Keratinocyte (primary cell): ENCODE measurements around the gene RASGEF1C.

Experiments
- EZH2 ChIP-seq: IDR thresholded peaks from one replicate; pipeline ENCODE4 v1.6.1; 2012; ENCODE audit warnings: inconsistent platforms, mild to moderate bottlenecking, low read length, moderate library complexity
- TF ChIP-seq, protein P1 (sequence below), 3 experiments: IDR thresholded peaks in 1 of 3; conservative IDR thresholded peaks in 1 of 3; optimal IDR thresholded peaks in 1 of 3; 2 replicates in 2 of 3; 3 replicates in 1 of 3; pipeline versions ENCODE3 to v1.5.1; 2011; ENCODE audit warnings: low read length in 3 of 3, mild to moderate bottlenecking in 3 of 3, moderate library complexity in 2 of 3, control low read depth in 1 of 3, inconsistent platforms in 1 of 3; ENCODE audit not compliant: insufficient read depth in 2 of 3; ENCODE audit errors: extremely low read depth in 1 of 3

DNA sequence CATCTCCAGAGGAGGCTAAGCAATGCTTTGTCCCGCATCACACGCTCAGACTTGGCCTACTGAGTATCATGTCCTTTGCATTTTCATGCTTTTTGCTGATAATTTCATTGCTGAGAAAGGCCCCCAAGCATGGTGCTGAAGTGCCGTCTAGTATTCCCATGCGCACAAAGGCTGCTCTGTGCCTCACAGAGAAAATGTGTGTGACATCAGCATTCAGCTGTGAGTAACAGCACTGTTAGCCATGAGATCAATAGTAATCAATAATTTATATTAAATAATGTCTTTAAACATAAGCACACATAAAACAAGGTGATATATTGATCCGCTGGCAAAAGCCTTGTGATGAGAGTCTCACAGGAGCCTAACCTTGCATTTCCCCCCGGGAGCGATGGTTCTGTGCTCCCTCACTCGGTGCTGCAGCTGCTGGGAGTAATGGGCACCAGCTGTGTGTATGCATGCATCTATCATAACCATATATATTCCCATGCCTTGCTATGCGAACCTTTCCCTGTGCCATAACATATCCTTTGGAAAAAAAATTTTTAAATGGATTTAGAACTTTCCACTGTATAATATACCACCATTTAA lies 87.1 kb downstream of the RASGEF1C start:
- TF ChIP-seq, protein P1, sequence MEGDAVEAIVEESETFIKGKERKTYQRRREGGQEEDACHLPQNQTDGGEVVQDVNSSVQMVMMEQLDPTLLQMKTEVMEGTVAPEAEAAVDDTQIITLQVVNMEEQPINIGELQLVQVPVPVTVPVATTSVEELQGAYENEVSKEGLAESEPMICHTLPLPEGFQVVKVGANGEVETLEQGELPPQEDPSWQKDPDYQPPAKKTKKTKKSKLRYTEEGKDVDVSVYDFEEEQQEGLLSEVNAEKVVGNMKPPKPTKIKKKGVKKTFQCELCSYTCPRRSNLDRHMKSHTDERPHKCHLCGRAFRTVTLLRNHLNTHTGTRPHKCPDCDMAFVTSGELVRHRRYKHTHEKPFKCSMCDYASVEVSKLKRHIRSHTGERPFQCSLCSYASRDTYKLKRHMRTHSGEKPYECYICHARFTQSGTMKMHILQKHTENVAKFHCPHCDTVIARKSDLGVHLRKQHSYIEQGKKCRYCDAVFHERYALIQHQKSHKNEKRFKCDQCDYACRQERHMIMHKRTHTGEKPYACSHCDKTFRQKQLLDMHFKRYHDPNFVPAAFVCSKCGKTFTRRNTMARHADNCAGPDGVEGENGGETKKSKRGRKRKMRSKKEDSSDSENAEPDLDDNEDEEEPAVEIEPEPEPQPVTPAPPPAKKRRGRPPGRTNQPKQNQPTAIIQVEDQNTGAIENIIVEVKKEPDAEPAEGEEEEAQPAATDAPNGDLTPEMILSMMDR (optimal IDR thresholded peaks at IDR 0.05 in 1 of 3, IDR thresholded peaks at IDR 0.05 in 1 of 3, conservative IDR thresholded peaks at IDR 0.05 in 1 of 3; ENCODE audit: extremely low read depth in 1 of 3, insufficient read depth in 2 of 3, low read length in 3 of 3): no peak
- no peak for TF ChIP-seq EZH2
